Activated CD8-positive, alpha-beta memory T cell treated with anti-CD3 and anti-CD28 coated beads for 24 hours (primary cell): Measurements from ENCODE around the gene NEK9.

Source experiments
- DNase-seq: peaks from one replicate; pipeline ENCODE4 v3.0.0-alpha.2; 2020

Gene NEK9

GRCh38 chr14:75063491-75064204, 63.2 kb downstream of the NEK9 start, which contains the start of gene ACYP1:
Gene ACYP1 (minus strand): TSS chr14:75064024. CDS start chr14:75063553, 471 bp downstream.
- DNase-seq: peak; percentile 98

DNA sequence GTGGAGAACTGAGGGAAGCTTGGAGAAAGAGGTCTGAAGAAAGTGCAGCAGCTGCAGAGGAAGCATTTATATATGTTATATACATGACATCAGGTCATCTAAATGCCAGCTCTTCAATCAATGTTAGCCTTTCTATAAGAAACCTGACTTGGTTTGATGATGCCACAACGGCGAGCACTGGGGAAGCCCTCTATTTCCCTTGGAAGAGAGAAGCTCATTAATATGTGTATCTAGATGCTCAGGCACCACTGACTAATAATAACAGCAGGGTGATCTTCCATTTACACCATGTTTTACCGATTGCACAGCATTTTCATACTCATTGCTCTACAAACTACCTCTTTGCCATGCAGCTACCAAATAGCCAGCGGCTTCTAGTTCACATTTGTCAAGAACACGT, 63.8 kb downstream of the NEK9 start:
- DNase-seq: no peak

GRCh38 chr14:75060420-75060819, 66.4 kb downstream of the NEK9 start:
- no peak for DNase-seq

GRCh38 chr14:75059642-75060041, 67.2 kb downstream of the NEK9 start:
- DNase-seq: no peak

DNA sequence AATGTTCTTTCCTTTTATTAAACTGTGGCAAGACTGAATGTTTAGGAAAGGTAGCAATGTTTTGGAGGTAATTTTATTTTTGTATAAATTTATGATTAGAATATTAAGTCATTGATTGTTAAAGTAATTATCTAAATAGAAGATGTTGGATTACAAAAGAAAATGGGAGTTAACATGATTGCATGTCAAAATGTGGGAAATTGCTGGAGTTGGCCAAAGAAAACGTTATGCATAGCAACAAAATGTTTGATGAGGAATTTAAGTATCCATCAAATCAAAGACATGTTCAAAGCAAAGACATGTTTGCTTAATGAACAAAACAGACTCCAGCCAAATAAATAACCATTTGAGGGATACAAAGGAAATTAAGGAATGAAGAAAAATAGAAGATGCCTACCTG, 72.4 kb downstream of the NEK9 start:
- no peak for DNase-seq

DNA sequence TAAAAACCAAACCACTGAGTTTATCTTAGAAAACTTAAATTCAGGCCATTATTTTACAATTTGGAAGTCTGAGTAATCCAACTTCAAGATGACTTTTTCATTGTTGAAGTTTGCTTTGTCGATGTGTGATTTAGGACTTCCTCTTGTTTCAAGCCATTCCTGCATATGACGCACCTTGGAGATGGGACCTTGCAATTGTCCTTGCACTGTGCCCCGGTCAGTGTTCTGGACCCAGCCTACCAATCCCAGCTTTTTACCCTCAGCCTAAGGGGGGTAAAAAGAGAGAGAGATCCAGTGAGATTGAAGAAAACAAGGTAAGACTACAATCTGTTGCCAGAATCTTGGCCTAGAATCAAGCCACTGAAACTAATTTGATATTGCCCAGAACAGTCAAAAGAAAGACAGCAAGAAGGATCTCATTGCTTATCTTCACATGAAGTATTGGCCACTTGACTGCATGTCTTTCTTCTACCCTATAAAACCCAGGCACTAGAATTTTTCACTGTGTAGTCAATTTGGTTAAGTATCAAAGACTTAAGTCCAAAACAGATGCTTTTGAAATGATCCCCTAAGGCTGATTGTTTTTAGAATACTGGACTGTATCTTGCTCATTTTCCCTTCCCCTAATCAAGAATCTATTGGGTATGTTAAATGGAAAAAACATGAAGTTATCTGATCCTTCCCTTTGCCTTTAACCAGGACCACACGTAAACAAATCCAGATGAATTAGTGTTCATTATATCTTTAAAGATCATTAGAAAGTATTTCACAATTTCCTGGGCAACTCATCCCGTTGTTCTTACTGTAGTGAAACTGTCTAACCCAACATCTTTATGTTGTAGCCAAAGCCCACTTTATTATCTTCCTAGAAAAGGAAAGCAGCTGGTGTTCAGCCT, 73.2 kb downstream of the NEK9 start:
- DNase-seq: no peak

GRCh38 chr14:75051556-75051899, 75.3 kb downstream of the NEK9 start:
- DNase-seq: no peak

DNA sequence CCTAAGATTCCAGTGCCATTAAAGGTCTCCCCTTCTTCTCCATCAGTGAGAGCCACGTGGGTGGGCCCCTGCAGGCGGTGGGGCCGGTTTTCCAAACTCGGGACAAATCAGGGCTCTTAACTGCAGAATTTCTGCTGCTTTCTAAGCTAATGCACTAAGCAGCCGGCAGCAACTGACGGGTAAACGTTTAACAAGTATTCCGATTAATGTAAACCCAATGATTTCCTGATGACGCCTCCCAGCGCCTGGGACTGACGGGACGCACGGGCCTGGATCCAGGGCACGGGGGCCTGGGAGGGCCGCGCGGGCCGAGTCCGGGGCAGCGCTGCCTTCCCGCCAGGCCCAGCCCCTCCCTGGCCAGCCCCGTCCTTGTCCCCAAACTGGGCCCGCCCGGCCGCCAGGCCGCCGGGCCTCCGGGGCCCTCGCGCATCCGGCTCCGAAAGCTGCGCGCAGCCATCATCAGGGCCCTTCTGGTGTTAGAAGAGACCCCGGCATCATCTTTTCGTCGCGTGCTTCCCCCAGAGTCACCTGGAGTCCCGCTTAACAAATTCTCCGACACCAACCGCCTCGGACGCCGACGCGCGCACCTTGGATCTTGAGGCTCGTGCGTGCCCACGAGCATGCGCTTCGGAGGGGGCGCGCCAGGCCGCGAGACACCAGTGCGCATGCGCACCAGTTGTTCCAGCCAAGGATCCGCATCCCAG, 75.8 kb downstream of the NEK9 start, which contains the start of gene MLH3:
TSS of gene MLH3 (minus strand) at position 616 of the 704 bp plus-strand sequence. CDS start 1,812 bp downstream, outside the sequence.
- peak; percentile 91 for DNase-seq

DNA sequence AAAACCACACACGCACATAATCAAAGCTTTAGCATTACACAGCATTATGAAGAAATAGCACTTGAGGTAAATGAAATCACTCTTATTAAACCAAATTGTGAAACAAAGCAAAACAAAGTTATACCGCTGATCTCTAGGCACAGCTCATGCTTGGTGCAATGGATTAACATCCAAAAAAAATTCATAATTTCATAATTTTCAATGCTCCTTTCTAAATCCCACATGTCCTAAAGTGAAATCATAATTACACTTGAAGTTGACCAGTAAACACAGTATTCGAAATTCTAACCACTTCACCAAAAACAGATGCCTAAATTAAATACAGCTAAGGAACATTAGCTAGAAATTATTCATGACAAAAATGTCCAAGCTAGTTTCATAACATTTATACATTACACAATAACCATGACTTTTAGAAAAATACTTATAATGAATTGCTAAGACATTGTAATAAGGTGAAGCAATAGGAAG, 77.1 kb downstream of the NEK9 start:
- DNase-seq: no peak

DNA sequence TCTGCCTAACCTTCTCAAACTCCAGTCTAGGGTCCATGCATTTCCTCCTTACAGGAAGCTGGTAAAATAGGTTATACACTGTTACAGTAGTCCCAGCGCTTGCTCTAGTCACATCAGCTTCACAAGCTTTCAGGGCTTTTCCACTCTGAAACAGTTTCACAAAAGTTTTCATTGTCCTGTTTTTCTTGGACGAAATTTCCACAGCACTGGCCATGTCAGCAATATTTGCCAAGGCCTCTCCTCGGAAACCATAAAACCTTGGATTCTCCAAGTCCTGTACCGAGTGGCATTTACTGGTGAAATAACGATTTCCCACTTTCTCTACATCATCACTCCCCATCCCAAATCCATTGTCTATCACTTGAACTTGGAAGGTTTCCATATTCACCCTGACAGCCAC, 77.7 kb downstream of the NEK9 start:
- no peak for DNase-seq

GRCh38 chr14:75048101-75048500, 78.7 kb downstream of the NEK9 start:
- no peak for DNase-seq

GRCh38 chr14:75047506-75047905, 79.3 kb downstream of the NEK9 start:
- DNase-seq: no peak

GRCh38 chr14:75046899-75047298, 79.9 kb downstream of the NEK9 start:
- DNase-seq: no peak

- no peak for DNase-seq
Observed at GRCh38 chr14:75046275-75046674, 80.6 kb downstream of the NEK9 start.

GRCh38 chr14:75044752-75045151, 82.1 kb downstream of the NEK9 start:
- no peak for DNase-seq

- DNase-seq: no peak
Observed at GRCh38 chr14:75044322-75044721, 82.5 kb downstream of the NEK9 start.

GRCh38 chr14:75042035-75042434, 84.8 kb downstream of the NEK9 start:
- no peak for DNase-seq

DNA sequence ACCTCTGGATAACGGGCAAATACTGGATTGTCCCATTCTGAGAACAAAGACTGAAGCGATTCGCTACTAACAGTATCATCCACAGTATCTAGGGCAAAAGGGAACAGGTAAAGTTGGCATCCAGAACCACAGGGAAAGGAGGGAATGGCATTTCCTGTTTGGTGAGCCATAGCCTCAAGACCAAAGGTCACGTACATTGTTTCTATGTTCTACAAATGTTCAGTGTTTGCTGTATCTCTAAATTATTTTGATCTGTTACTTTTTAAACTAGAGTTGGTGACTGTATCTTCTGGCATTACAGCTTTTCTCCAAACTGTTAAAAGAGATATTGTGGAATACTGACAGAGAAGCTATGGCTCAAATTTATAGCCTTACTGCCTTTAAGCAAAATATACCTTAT, 85.2 kb downstream of the NEK9 start:
- DNase-seq: no peak

- no peak for DNase-seq
Observed at GRCh38 chr14:75040959-75041358, 85.9 kb downstream of the NEK9 start.

- no peak for DNase-seq
Observed at GRCh38 chr14:75040507-75040906, 86.3 kb downstream of the NEK9 start.

DNA sequence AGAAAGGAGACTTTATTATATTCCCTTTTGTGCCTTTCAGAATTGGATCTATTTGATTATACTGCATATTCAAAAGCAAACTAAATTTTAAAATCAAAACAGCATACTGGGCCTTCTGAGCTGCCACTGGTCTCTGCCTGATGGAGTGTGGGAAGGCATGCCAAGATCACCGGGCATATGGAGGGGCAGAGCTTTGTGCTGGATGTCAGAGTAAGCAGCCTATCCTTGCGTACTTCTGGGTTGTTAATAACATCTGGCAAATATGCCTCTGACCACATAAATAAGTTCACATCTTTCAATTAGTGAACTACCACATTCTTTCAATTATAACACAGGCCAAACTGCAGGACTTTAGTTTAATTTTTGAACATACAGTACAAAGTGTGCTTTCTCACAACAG, 93.9 kb downstream of the NEK9 start:
- DNase-seq: no peak

GRCh38 chr14:75030147-75030546, 96.7 kb downstream of the NEK9 start:
- DNase-seq: no peak
